Loucy (cell line): Measurements from ENCODE around the gene UBL5.

ENCODE experiments used
- CTCF ChIP-seq: fragments of 200-600 bp; sonication (generic); conservative IDR thresholded peaks from 2 replicates; pipeline ENCODE4 v1.5.1; 2014; ENCODE audit warnings: mild to moderate bottlenecking, antibody characterized with exemption, low read length
- EZH2phosphoT487 ChIP-seq: fragments of 200-600 bp; IDR thresholded peaks from 2 replicates; pipeline ENCODE4 v1.6.1; 2018; ENCODE audit warnings: antibody characterized with exemption, mild to moderate bottlenecking, moderate library complexity, borderline replicate concordance

- TF ChIP-seq CTCF (no peak), EZH2phosphoT487 (no peak)
These were observed 20.9 kb upstream of the UBL5 start for GRCh38 chr19:9806803-9807202.
